ENCODE measurements around the gene GRB10.

DNA sequence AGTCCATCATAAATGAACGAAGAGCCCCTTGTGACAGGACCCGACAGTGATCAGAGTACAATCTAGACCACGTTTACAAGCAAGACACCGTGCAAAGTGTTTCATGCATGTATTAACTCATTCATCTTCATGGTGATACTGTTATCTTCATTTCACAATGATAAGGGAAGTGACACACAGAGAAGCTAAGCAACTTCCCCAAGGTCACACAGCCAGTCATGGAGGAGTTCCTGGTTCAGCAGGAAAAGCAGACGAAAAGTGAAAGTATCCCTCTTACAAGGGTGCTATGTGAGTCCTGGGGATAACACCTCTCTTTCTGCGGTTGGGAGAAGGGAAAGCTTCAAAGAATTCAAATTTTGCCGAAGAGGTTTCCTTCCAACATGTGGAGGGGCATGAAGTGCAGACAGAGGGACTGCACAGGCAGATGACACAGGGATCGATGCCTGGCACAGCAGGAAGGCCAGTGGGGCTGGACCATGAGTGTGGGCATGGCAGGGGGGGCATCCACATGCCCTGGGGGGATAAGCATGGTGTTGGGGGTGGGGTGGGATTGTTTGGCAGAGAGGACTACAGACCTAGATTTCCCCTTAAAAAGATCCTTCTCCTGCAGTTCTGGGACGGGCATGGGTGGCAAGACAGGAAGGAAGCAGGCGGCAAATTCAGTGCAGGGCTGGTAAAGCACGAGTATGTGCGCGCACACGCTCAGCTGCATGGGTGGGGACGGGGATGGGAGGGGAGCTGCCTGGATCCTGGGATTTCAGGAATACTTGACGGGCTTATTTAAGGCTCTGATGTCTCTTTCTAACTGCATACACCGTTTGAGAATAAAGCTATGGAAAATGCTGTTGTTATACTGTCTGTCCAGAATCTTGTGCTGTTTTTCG, 184.0 kb downstream of the GRB10 start:
- TF ChIP-seq POLR2A (IDR thresholded peaks at IDR 0.05; ENCODE audit: low read depth, low read length) (no peak), POLR2AphosphoS5 (IDR thresholded peaks at IDR 0.05; ENCODE audit: low read depth, low read length) (no peak), TAF1 (IDR thresholded peaks at IDR 0.05; ENCODE audit: low read depth, low read length) (no peak), SPI1 (IDR thresholded peaks at IDR 0.05; ENCODE audit: low read depth, low read length) (no peak), POU2F2 (IDR thresholded peaks at IDR 0.05; ENCODE audit: low read depth, low read length) (no peak)

Measured in GM12891 (cell line).